Measurements from ENCODE around the gene RNF150. TPM values are rescaled to one million over a fixed set of nuclear protein-coding genes. Genes with fewer than 3 reads are reported as not detected.

The RNF150 gene
- total RNA-seq, 1 donor from 2014 or later: 19.8 TPM

- DNase-seq (ENCODE audit: low spot score): no peak
Measured at GRCh38 chr4:140866492-140867005, 266.7 kb downstream of the RNF150 start.

GRCh38 chr4:140865253-140866217, 267.7 kb downstream of the RNF150 start:
- no peak for DNase-seq (ENCODE audit: low spot score)

- no peak for DNase-seq (ENCODE audit: low spot score)
Measured at GRCh38 chr4:140863197-140863596, 270.1 kb downstream of the RNF150 start.

GRCh38 chr4:140862177-140862442, 271.2 kb downstream of the RNF150 start:
- DNase-seq (ENCODE audit: low spot score): no peak

- DNase-seq (ENCODE audit: low spot score): peak; percentile 75
Measured at GRCh38 chr4:140861359-140862176, 271.7 kb downstream of the RNF150 start.

GRCh38 chr4:140858897-140859296, 274.4 kb downstream of the RNF150 start:
- no peak for DNase-seq (ENCODE audit: low spot score)

- no peak for DNase-seq (ENCODE audit: low spot score)
Measured at GRCh38 chr4:140857111-140857510, 276.2 kb downstream of the RNF150 start.

GRCh38 chr4:140856621-140857062, 276.6 kb downstream of the RNF150 start:
- peak; percentile 48 for DNase-seq (ENCODE audit: low spot score)

- no peak for DNase-seq (ENCODE audit: low spot score)
Measured at GRCh38 chr4:140854168-140854567, 279.1 kb downstream of the RNF150 start.

GRCh38 chr4:140851804-140852203, 281.5 kb downstream of the RNF150 start:
- no peak for DNase-seq (ENCODE audit: low spot score)

GRCh38 chr4:140851032-140851636, 282.1 kb downstream of the RNF150 start:
- peak; percentile 64 for DNase-seq (ENCODE audit: low spot score)

- no peak for DNase-seq (ENCODE audit: low spot score)
Measured at GRCh38 chr4:140849526-140849925, 283.7 kb downstream of the RNF150 start.

- no peak for DNase-seq (ENCODE audit: low spot score)
Measured at GRCh38 chr4:140846736-140847135, 286.5 kb downstream of the RNF150 start.

GRCh38 chr4:140844061-140844460, 289.2 kb downstream of the RNF150 start:
- no peak for DNase-seq (ENCODE audit: low spot score)

- no peak for DNase-seq (ENCODE audit: low spot score)
Measured at GRCh38 chr4:140841186-140841585, 292.1 kb downstream of the RNF150 start.

GRCh38 chr4:140839888-140840790, 293.1 kb downstream of the RNF150 start:
- DNase-seq (ENCODE audit: low spot score): peak; percentile 57

- no peak for DNase-seq (ENCODE audit: low spot score)
Measured at GRCh38 chr4:140839406-140839805, 293.9 kb downstream of the RNF150 start.

- DNase-seq (ENCODE audit: low spot score): no peak
Measured at GRCh38 chr4:140837736-140838135, 295.5 kb downstream of the RNF150 start.

GRCh38 chr4:140834839-140835495, 298.3 kb downstream of the RNF150 start:
- DNase-seq (ENCODE audit: low spot score): no peak

GRCh38 chr4:140833280-140833679, 300.0 kb downstream of the RNF150 start:
- DNase-seq (ENCODE audit: low spot score): no peak

Data from ureter (tissue), 1 donor.